Measurements from ENCODE around the gene HSD3B7.
A peak's percentile ranks its signal among the peaks of the same experiment; 100 is the strongest.

HSD3B7 gene

GRCh38 chr16:30949650-30950515, 35.1 kb upstream of the HSD3B7 start:
- peak overlapping the region; percentile 88 for H3K27ac ChIP-seq (replicated peaks)
- peak overlapping the region; percentile 47 for H3K4me3 ChIP-seq (replicated peaks; ENCODE audit: insufficient read depth, low read length)
- peak; percentile 24; the same call in 1 of the 2 replicates for TF ChIP-seq SPI1 (IDR thresholded peaks at IDR 0.05; ENCODE audit: borderline replicate concordance, low read depth)
- peak; percentile 97 for TF ChIP-seq POLR2AphosphoS5 (IDR thresholded peaks at IDR 0.05; ENCODE audit: low read depth)
- no peak for TF ChIP-seq REST (IDR thresholded peaks at IDR 0.05; ENCODE audit: insufficient replicate concordance, low read depth)

GRCh38 chr16:30950516-30951065, 34.4 kb upstream of the HSD3B7 start:
- DNase-seq (ENCODE audit: low read depth in 1 of 2, low spot score in 1 of 2): no peak

More at GRCh38 chr16:30949650-30950515, 35.1 kb upstream of the HSD3B7 start:
- peak; percentile 90 to 93 for DNase-seq (ENCODE audit: low read depth in 1 of 2, low spot score in 1 of 2)
- H3K27me3 ChIP-seq (ENCODE audit: insufficient read depth, poor library complexity, severe bottlenecking): no peaks in the 10 kb centered on the region

GRCh38 chr16:30951193-30951592, 33.8 kb upstream of the HSD3B7 start:
- TF ChIP-seq POLR2AphosphoS5 (IDR thresholded peaks at IDR 0.05; ENCODE audit: low read depth): no peak
- TF ChIP-seq REST (IDR thresholded peaks at IDR 0.05; ENCODE audit: insufficient replicate concordance, low read depth): no peak
- TF ChIP-seq CTCF (IDR thresholded peaks at IDR 0.05; ENCODE audit: insufficient read depth, low read length): no peak
- no peak for TF ChIP-seq GABPA (IDR thresholded peaks at IDR 0.05; ENCODE audit: low read depth)
- TF ChIP-seq SPI1 (IDR thresholded peaks at IDR 0.05; ENCODE audit: borderline replicate concordance, low read depth): no peak
- H3K27me3 ChIP-seq (ENCODE audit: insufficient read depth, poor library complexity, severe bottlenecking): no peaks in the 10 kb centered on the region
- H3K27ac ChIP-seq (replicated peaks): no peak overlapping the region; the same call in 1 of the 2 replicates
- no peak overlapping the region for H3K4me3 ChIP-seq (replicated peaks; ENCODE audit: insufficient read depth, low read length)
- DNase-seq (ENCODE audit: low read depth in 1 of 2, low spot score in 1 of 2): no peak

More at GRCh38 chr16:30950516-30951065, 34.4 kb upstream of the HSD3B7 start:
- Histone ChIP-seq H3K4me3 (replicated peaks; ENCODE audit: insufficient read depth, low read length) (peak overlapping the region; percentile 47), H3K27me3 (ENCODE audit: insufficient read depth, poor library complexity, severe bottlenecking) (no peaks in the 10 kb centered on the region), H3K27ac (replicated peaks) (peak overlapping the region; percentile 88)
- TF ChIP-seq REST (IDR thresholded peaks at IDR 0.05; ENCODE audit: insufficient replicate concordance, low read depth) (no peak), SPI1 (IDR thresholded peaks at IDR 0.05; ENCODE audit: borderline replicate concordance, low read depth) (no peak), POLR2AphosphoS5 (IDR thresholded peaks at IDR 0.05; ENCODE audit: low read depth) (no peak)

- Histone ChIP-seq H3K27ac (replicated peaks) (no peak overlapping the region), H3K4me3 (replicated peaks; ENCODE audit: insufficient read depth, low read length) (no peak overlapping the region)
Observed at GRCh38 chr16:30951750-30952149, 33.3 kb upstream of the HSD3B7 start.

More at GRCh38 chr16:30951750-30952149, 33.3 kb upstream of the HSD3B7 start:
- no peaks in the 10 kb centered on the region for H3K27me3 ChIP-seq (ENCODE audit: insufficient read depth, poor library complexity, severe bottlenecking)
- no peak for TF ChIP-seq POLR2AphosphoS5 (IDR thresholded peaks at IDR 0.05; ENCODE audit: low read depth)
- no peak for TF ChIP-seq GABPA (IDR thresholded peaks at IDR 0.05; ENCODE audit: low read depth)
- no peak for TF ChIP-seq SPI1 (IDR thresholded peaks at IDR 0.05; ENCODE audit: borderline replicate concordance, low read depth)
- TF ChIP-seq REST (IDR thresholded peaks at IDR 0.05; ENCODE audit: insufficient replicate concordance, low read depth): no peak
- TF ChIP-seq CTCF (IDR thresholded peaks at IDR 0.05; ENCODE audit: insufficient read depth, low read length): no peak
- DNase-seq (ENCODE audit: low read depth in 1 of 2, low spot score in 1 of 2): no peak

All from HL-60 (cell line).